ENCODE data around the gene RAB12. TPM values are rescaled to one million over a fixed set of nuclear protein-coding genes. Genes with fewer than 3 reads are reported as not detected.

RAB12 gene
- total RNA-seq, 1 experiment from 2014 or later, result 35.1 TPM

GRCh38 chr18:8601277-8602032 lies 7.8 kb upstream of the RAB12 start:
- no peaks in the 10 kb centered on the region for H3K4me1 ChIP-seq (ENCODE audit: insufficient read depth, low read length, poor library complexity, severe bottlenecking)
- ChIA-PET POLR2A (ENCODE audit: low non-redundant PET) (no interaction called here), CTCF (no interaction called here)
- peaks cover 18% of the 10 kb centered on the region for H3K27me3 ChIP-seq (replicated peaks; ENCODE audit: insufficient read depth, low read depth, low read length, poor library complexity)
- H3K27ac ChIP-seq (ENCODE audit: low read depth, low read length, poor library complexity, severe bottlenecking), result no peak overlapping the region
- no peak for DNase-seq (ENCODE audit: low spot score)
- intact Hi-C loops (cut with micrococcal nuclease; ENCODE audit: unreplicated experiment), result no loop called here
- TF ChIP-seq EZH2 (IDR thresholded peaks at IDR 0.05; ENCODE audit: borderline replicate concordance, low read depth, low read length, poor library complexity, severe bottlenecking) (no peak), CTCF (conservative IDR thresholded peaks at IDR 0.05; ENCODE audit: low read depth, low read length) (no peak)
- H3K9me3 ChIP-seq (ENCODE audit: low read depth, low read length, poor library complexity, severe bottlenecking), result no peaks in the 10 kb centered on the region
- no peak overlapping the region for H3K4me3 ChIP-seq (ENCODE audit: low read depth, low read length, poor library complexity, severe bottlenecking)
- no TSS peak for BruUV-seq (replicated peaks)
- H3K36me3 ChIP-seq (ENCODE audit: insufficient read depth, low read length, poor library complexity, severe bottlenecking), result no peaks in the 10 kb centered on the region

- no peak for TF ChIP-seq CTCF (conservative IDR thresholded peaks at IDR 0.05; ENCODE audit: low read depth, low read length)
- no peak for TF ChIP-seq EZH2 (IDR thresholded peaks at IDR 0.05; ENCODE audit: borderline replicate concordance, low read depth, low read length, poor library complexity, severe bottlenecking)
- POLR2A ChIA-PET (ENCODE audit: low non-redundant PET), result no interaction called here
- no peaks in the 10 kb centered on the region for H3K36me3 ChIP-seq (ENCODE audit: insufficient read depth, low read length, poor library complexity, severe bottlenecking)
- no peaks in the 10 kb centered on the region for H3K4me1 ChIP-seq (ENCODE audit: insufficient read depth, low read length, poor library complexity, severe bottlenecking)
- intact Hi-C loops (cut with micrococcal nuclease; ENCODE audit: unreplicated experiment), result no loop called here
- CTCF ChIA-PET, result no interaction called here
- no peak overlapping the region for H3K4me3 ChIP-seq (ENCODE audit: low read depth, low read length, poor library complexity, severe bottlenecking)
- H3K9me3 ChIP-seq (ENCODE audit: low read depth, low read length, poor library complexity, severe bottlenecking), result no peaks in the 10 kb centered on the region
- no peak overlapping the region for H3K27ac ChIP-seq (ENCODE audit: low read depth, low read length, poor library complexity, severe bottlenecking)
- peaks cover 18% of the 10 kb centered on the region for H3K27me3 ChIP-seq (replicated peaks; ENCODE audit: insufficient read depth, low read depth, low read length, poor library complexity)
- no TSS peak for BruUV-seq (replicated peaks)
- DNase-seq (ENCODE audit: low spot score), result no peak
Observed at GRCh38 chr18:8602040-8602439, 7.2 kb upstream of the RAB12 start.

GRCh38 chr18:8602557-8602956 lies 6.7 kb upstream of the RAB12 start:
- intact Hi-C loops (cut with micrococcal nuclease; ENCODE audit: unreplicated experiment), result no loop called here
- ChIA-PET CTCF (no interaction called here), POLR2A (ENCODE audit: low non-redundant PET) (no interaction called here)
- no peak overlapping the region for H3K27ac ChIP-seq (ENCODE audit: low read depth, low read length, poor library complexity, severe bottlenecking)
- H3K4me3 ChIP-seq (ENCODE audit: low read depth, low read length, poor library complexity, severe bottlenecking), result no peak overlapping the region
- peaks cover 17% of the 10 kb centered on the region for H3K27me3 ChIP-seq (replicated peaks; ENCODE audit: insufficient read depth, low read depth, low read length, poor library complexity)
- no peaks in the 10 kb centered on the region for H3K9me3 ChIP-seq (ENCODE audit: low read depth, low read length, poor library complexity, severe bottlenecking)
- BruUV-seq (replicated peaks), result no TSS peak
- no peaks in the 10 kb centered on the region for H3K4me1 ChIP-seq (ENCODE audit: insufficient read depth, low read length, poor library complexity, severe bottlenecking)
- no peaks in the 10 kb centered on the region for H3K36me3 ChIP-seq (ENCODE audit: insufficient read depth, low read length, poor library complexity, severe bottlenecking)
- no peak for DNase-seq (ENCODE audit: low spot score)
- TF ChIP-seq EZH2 (IDR thresholded peaks at IDR 0.05; ENCODE audit: borderline replicate concordance, low read depth, low read length, poor library complexity, severe bottlenecking) (no peak), CTCF (conservative IDR thresholded peaks at IDR 0.05; ENCODE audit: low read depth, low read length) (no peak)

All from A673 (cell line).